GM21723 (cell line): ENCODE measurements around the gene AGO4.
A peak's percentile ranks its signal among the peaks of the same experiment; 100 is the strongest.
"Not testable (repeated sequence)": the region's sequence is repeated elsewhere in the genome, so short reads cannot be mapped to it uniquely, and the experiment has no call there.

Experiments used
- ATAC-seq: cut with Tn5 transposase; IDR thresholded peaks from one replicate; pipeline ENCODE4 v1.9.1; 2021; ENCODE audit warnings: mild to moderate bottlenecking, moderate library complexity; ENCODE audit not compliant: unreplicated experiment

Gene AGO4

DNA sequence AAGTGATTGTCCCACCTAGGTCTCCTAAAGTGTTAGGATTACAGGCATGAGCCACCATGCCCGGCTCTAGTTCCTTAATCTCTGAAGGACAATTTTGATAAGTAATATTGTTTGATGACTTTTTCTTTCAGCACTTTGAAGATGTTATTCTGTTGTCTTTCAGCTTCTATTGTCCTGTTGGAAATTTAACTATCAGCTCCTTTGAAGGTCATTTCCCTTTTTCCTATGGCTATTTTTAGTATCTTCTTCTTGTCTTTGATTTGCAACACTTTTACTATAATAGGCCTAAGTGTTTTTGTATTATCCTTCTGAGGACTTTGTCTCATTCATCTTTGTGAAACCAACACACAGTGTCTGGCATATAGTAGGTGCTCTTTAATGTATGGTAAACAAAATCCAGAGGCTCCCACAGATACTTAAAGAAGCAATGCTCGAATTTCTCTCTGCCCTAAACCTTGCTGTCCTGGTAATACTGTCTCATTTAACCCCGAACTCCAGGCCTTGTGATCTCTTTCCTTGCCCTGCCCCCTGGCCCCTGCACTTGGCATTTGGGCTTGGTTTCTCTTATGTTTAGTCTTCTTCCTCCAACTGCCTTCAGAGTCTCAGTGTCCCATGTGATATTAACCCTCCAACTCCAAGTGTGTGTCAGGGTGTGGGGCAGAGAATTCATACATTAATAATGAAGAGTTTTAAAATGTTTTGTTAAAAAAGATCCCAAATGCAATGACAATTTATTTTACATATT is 56.2 kb downstream of the AGO4 start:
- ATAC-seq, result no peak

GRCh38 chr1:35864813-35865212 is 57.0 kb downstream of the AGO4 start:
- no peak for ATAC-seq

- no peak for ATAC-seq
Measured at GRCh38 chr1:35866991-35867390, 59.2 kb downstream of the AGO4 start.

GRCh38 chr1:35869245-35869950 is 61.6 kb downstream of the AGO4 start:
- not testable (repeated sequence) for ATAC-seq

DNA sequence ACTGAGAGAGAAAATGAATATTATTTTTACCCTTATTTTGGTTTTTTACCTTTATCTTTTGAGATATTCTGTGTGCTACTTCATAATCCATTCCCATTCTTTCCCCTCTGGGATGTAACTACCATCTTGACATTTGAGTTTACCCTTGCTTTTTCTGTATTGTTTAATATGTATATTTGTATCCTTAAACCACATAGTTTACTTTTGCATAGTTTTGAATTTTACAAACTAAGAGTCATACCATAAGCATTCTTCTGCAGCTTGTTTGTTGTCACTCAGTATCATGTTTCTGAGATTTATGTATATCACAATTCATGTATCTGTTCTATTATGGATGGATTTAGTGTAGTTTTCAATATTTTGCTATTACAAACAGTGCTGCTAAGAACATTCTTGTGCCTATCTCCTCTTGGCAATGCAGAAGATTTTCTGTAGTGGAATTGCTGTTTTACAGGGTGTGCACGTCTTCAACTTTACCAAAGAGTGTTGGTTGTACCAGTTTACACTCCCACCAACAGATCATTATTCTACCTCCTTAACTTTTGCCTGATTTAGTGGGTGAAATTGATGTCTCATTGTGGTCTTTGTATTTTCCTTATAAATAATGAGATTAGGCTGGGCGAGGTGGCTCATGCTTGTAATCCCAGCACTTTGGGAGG is 63.0 kb downstream of the AGO4 start:
- no peak for ATAC-seq

GRCh38 chr1:35873243-35873750 is 65.5 kb downstream of the AGO4 start:
- ATAC-seq, result no peak

DNA sequence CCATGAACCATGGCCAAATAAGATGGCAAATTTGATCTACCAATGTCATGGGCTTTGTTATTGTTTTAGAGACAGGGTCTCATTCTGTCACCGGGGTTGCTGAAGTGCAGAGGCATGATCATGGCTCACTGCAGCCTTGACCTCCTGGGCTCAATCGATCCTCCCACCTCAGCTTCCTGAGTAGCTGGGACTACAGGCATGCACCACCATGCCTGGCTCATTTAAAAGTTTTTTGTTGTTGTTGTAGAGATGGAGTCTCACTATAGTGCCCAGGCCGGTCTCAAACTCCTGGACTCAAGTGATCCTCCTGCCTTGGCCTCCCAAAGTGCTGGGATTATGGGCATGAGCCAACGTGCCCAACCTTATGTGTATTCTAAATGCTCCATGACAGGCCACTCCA is 66.3 kb downstream of the AGO4 start:
- ATAC-seq, result not testable (repeated sequence)

DNA sequence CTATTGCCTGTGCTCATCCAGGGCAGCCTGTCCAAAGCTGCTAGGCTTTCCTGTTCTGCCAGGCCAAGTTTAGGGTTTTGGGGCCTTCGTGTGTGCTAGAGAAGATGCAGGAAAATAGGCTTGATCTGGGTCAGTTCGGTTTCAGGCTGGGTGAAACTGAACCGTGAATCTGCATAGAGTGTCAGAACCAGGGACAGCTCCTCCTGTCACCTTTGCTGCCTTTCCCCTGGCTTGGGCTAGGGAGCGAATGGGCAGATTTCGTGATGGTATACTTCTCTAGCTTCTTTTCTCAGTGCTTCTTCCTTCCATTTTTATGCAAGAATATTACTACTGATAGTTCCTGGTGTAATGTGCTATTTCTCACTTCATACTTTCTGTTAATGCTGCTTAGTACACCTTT is 69.2 kb downstream of the AGO4 start:
- ATAC-seq, result no peak

DNA sequence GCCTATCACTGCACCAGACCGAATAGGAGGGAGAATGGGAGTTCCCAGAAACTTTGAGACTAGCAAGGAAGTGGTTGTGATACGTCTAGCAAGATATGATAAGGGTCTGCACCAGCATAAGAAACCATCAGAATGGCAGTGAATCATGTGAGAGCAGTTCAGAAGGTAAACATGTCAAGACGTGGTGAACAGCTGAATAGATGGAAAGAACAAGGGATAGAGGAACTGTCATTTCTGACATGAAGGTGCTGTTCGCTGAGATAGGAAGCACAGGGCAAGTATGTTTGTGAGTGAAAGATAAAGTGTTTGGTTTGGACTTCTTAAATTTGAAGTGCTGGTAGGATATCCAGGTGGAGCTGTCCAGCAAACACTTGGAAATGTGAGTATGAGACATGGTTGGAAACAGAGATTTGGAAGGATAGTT is 74.0 kb downstream of the AGO4 start:
- ATAC-seq, result no peak

- no peak for ATAC-seq
Measured at GRCh38 chr1:35882586-35882944, 74.7 kb downstream of the AGO4 start.

GRCh38 chr1:35882945-35883634 is 75.3 kb downstream of the AGO4 start, which contains the start of gene AGO1:
Gene AGO1, plus strand, starts transcription at chr1:35883209. Its CDS starts 213 bp downstream, at chr1:35883422.
- peak; percentile 83 for ATAC-seq

GRCh38 chr1:35883635-35884101 is 75.9 kb downstream of the AGO4 start:
- ATAC-seq, result peak; percentile 16

DNA sequence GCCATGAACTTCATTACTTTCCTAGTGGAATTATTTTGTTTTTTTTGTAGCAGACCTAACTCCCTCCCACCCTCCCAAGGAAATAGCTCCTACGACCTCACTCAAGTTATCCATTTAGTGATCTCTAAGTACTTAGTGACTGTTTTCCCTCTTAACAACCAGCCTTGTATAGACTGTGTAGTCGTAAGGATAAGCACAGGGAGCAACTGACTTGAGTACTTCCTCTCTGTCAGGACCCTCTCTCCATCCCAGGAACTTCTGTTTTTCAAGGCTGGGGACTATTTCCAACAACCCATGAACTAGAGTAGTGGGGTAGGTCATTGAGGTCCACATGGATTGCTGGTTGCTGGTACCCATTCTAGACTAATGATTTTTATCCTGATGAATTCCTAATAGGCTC is 77.1 kb downstream of the AGO4 start:
- no peak for ATAC-seq

GRCh38 chr1:35885961-35886558 is 78.2 kb downstream of the AGO4 start:
- ATAC-seq, result no peak

- ATAC-seq, result no peak
Measured at GRCh38 chr1:35886577-35887431, 79.0 kb downstream of the AGO4 start.

GRCh38 chr1:35887508-35887907 is 79.7 kb downstream of the AGO4 start:
- no peak for ATAC-seq

GRCh38 chr1:35888255-35888654 is 80.4 kb downstream of the AGO4 start:
- no peak for ATAC-seq

- not testable (repeated sequence) for ATAC-seq
Measured at GRCh38 chr1:35888981-35889380, 81.2 kb downstream of the AGO4 start.

DNA sequence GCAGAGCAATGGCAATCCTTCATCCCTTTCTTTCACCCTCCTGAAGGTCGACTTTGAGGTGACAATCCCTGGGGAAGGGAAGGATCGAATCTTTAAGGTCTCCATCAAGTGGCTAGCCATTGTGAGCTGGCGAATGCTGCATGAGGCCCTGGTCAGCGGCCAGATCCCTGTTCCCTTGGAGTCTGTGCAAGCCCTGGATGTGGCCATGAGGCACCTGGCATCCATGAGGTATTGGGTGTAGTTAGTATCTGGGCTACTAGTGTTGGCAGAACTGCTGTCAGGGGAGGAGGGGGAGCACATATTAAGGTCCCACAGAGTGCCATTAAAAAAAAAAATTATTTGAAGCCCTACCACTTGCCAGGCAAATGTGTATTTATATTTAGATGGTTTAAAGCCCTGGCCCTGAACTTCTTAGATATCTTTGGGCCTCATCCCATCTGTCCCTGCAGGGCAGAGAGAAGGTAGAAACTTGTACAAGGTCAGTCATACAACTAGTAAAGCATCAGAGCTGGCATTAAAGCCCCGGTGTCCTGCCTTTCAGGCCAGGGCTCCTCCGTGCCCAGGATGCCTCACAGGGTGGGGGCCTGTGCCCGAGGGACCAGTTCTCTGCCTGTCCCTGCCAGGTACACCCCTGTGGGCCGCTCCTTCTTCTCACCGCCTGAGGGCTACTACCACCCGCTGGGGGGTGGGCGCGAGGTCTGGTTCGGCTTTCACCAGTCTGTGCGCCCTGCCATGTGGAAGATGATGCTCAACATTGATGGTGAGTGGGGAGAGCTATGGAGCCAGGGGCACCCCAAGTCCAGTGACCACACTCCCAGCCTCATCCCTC is 85.4 kb downstream of the AGO4 start:
- ATAC-seq, result no peak
